HCT116 (cell line): ENCODE measurements around the gene DHDH. TPM values are rescaled to one million over a fixed set of nuclear protein-coding genes. Genes with fewer than 3 reads are reported as not detected.
A peak's percentile ranks its signal among the peaks of the same experiment; 100 is the strongest.

Experiments
- ATAC-seq: fragments of 200-7000 bp; cut with Tn5 transposase; 2 replicates; pipeline ENCODE4 v1.9.1; 2020; ENCODE audit warnings: mild to moderate bottlenecking, moderate library complexity
- BruUV-seq: library from RNA; stranded (reverse); fragments of 400-500 nt; replicated peaks from 2 replicates; lab custom pipeline; 2021; lab: Mats Ljungman, UMichigan
- CTCF ChIA-PET: fragments of 300-600 bp; sonication (Branson Sonifier 250); formaldehyde crosslinking; loops from one replicate; lab custom pipeline; 2021; ENCODE audit warnings: antibody characterized with exemption; lab: Charles Lee
- POLR2A ChIA-PET: fragments of 300-600, 350-600 bp; sonication (Branson Sonifier 250); formaldehyde crosslinking; loops from one replicate; lab custom pipeline; 2021; ENCODE audit warnings: antibody characterized with exemption; lab: Charles Lee
- RAD21 ChIA-PET, 2 experiments: fragments of 300-600 bp; sonication (Branson Sonifier 250); formaldehyde crosslinking; loops; one replicate each; lab custom pipeline; 2023; ENCODE audit warnings: low total read pairs in 2 of 2; ENCODE audit not compliant: uncharacterized antibody in 2 of 2, unreplicated experiment in 2 of 2, low non-redundant PET in 1 of 2; lab: Charles Lee
- DNase-seq: peaks from one replicate; pipeline ENCODE4 v3.0.0-alpha.2; 2010; ENCODE audit warnings: low read depth, low spot score
- H2AFZ ChIP-seq: fragments of 200-600 bp; shearing (Covaris generic), sonication (generic); 2 replicates; pipeline ENCODE4 v1.6.1; 2017; ENCODE audit warnings: low read depth, mixed run types, mixed read lengths, antibody characterized with exemption, low read length; ENCODE audit not compliant: poor library complexity, severe bottlenecking
- H3K27ac ChIP-seq: 2 replicates; pipeline ENCODE4 v1.5.1; 2012; ENCODE audit warnings: low read depth, low read length
- H3K27me3 ChIP-seq: fragments of 200-600 bp; sonication (generic); 2 replicates; pipeline ENCODE4 v1.6.1; 2016; ENCODE audit warnings: mixed run types, low read length, mixed read lengths; ENCODE audit not compliant: insufficient read depth
- H3K36me3 ChIP-seq, 2 experiments: fragments of 200-500 bp in 1 of 2; fragments of 200-600 bp in 1 of 2; sonication (Bioruptor generic) in 1 of 2; sonication (generic) in 1 of 2; 2 replicates each; pipeline versions ENCODE4 v1.5.1 to v1.6.1; 2014 to 2016; ENCODE audit warnings: low read length in 2 of 2, inconsistent platforms in 1 of 2, mixed read lengths in 1 of 2, mixed run types in 1 of 2; ENCODE audit not compliant: insufficient read depth in 2 of 2, control insufficient read depth in 1 of 2
- H3K4me1 ChIP-seq, 2 experiments: fragments of 200-600 bp in 1 of 2; sonication (generic) in 1 of 2; 2 replicates each; pipeline versions ENCODE4 v1.5.1 to v1.6.1; 2012 to 2017; ENCODE audit warnings: low read length in 2 of 2, inconsistent platforms in 1 of 2, mild to moderate bottlenecking in 1 of 2, mixed read lengths in 1 of 2, mixed run types in 1 of 2, moderate library complexity in 1 of 2; ENCODE audit not compliant: insufficient read depth in 2 of 2, control insufficient read depth in 1 of 2
- H3K4me2 ChIP-seq: fragments of 200-600 bp; sonication (generic); 2 replicates; pipeline ENCODE4 v1.6.1; 2017; ENCODE audit warnings: mixed run types, low read length, mixed read lengths
- H3K4me3 ChIP-seq, 2 experiments: fragments of 200-600 bp in 1 of 2; sonication (generic) in 1 of 2; replicated peaks in 1 of 2; 2 replicates each; pipeline ENCODE4 v1.5.1; 2011 to 2016; ENCODE audit warnings: low read length in 2 of 2, control low read depth in 1 of 2, low read depth in 1 of 2, mild to moderate bottlenecking in 1 of 2, mixed read lengths in 1 of 2, mixed run types in 1 of 2
- H3K79me2 ChIP-seq: fragments of 200-600 bp; sonication (generic); 2 replicates; pipeline ENCODE4 v1.6.1; 2017; ENCODE audit warnings: mild to moderate bottlenecking, mixed run types, low read length, moderate library complexity, mixed read lengths; ENCODE audit not compliant: insufficient read depth
- H3K9ac ChIP-seq: fragments of 200-600 bp; sonication (generic); 2 replicates; pipeline ENCODE4 v1.6.1; 2016; ENCODE audit warnings: low read length, mixed read lengths
- H3K9me2 ChIP-seq: fragments of 200-600 bp; sonication (generic), shearing (Covaris generic); 2 replicates; pipeline ENCODE4 v1.6.1; 2017; ENCODE audit warnings: mixed run types, mild to moderate bottlenecking, moderate library complexity; ENCODE audit not compliant: insufficient read depth
- H3K9me3 ChIP-seq, 2 experiments: fragments of 200-500 bp in 1 of 2; fragments of 200-600 bp in 1 of 2; sonication (Bioruptor generic) in 1 of 2; sonication (generic) in 1 of 2; 2 replicates each; pipeline ENCODE4 v1.6.1; 2014 to 2017; ENCODE audit warnings: low read length in 2 of 2, mixed read lengths in 2 of 2, inconsistent platforms in 1 of 2, low read depth in 1 of 2, mild to moderate bottlenecking in 1 of 2, mixed run types in 1 of 2, moderate library complexity in 1 of 2; ENCODE audit not compliant: control insufficient read depth in 1 of 2, insufficient read depth in 1 of 2
- H4K20me1 ChIP-seq: fragments of 200-600 bp; sonication (generic), shearing (Covaris generic); 2 replicates; pipeline ENCODE4 v1.6.1; 2017; ENCODE audit warnings: mixed run types, mild to moderate bottlenecking, moderate library complexity; ENCODE audit not compliant: insufficient read depth
- ATF3 ChIP-seq: IDR thresholded peaks from 2 replicates; pipeline ENCODE4 v1.6.1; 2012
- CBX3 ChIP-seq: IDR thresholded peaks from 2 replicates; pipeline ENCODE4 v1.6.1; 2012; ENCODE audit warnings: low read depth
- CEBPB ChIP-seq: IDR thresholded peaks from 2 replicates; pipeline ENCODE4 v1.6.1; 2012; ENCODE audit warnings: low read depth
- ELF1 ChIP-seq: IDR thresholded peaks from 2 replicates; pipeline ENCODE4 v1.6.1; 2012; ENCODE audit warnings: low read depth, borderline replicate concordance
- EZH2phosphoT487 ChIP-seq: fragments of 200-600 bp; IDR thresholded peaks from 2 replicates; pipeline ENCODE4 v1.6.1; 2018; ENCODE audit warnings: antibody characterized with exemption, borderline replicate concordance
- FOSL1 ChIP-seq: IDR thresholded peaks from 2 replicates; pipeline ENCODE4 v1.6.1; 2012; ENCODE audit warnings: low read depth
- JUND ChIP-seq: IDR thresholded peaks from 2 replicates; pipeline ENCODE4 v1.6.1; 2012
- POLR2AphosphoS5 ChIP-seq: IDR thresholded peaks from 2 replicates; pipeline ENCODE4 v1.6.1; 2011; ENCODE audit warnings: mild to moderate bottlenecking, low read depth, low read length, moderate library complexity
- RAD21 ChIP-seq: IDR thresholded peaks from 2 replicates; pipeline ENCODE4 v1.6.1; 2012; ENCODE audit warnings: low read depth, mild to moderate bottlenecking
- REST ChIP-seq: IDR thresholded peaks from 2 replicates; pipeline ENCODE4 v1.6.1; 2012; ENCODE audit warnings: low read depth
- SP1 ChIP-seq: IDR thresholded peaks from 2 replicates; pipeline ENCODE4 v1.6.1; 2012; ENCODE audit warnings: low read depth
- YY1 ChIP-seq: IDR thresholded peaks from 2 replicates; pipeline ENCODE4 v1.6.1; 2011; ENCODE audit warnings: low read length, low read depth, moderate library complexity, mild to moderate bottlenecking; ENCODE audit not compliant: insufficient replicate concordance; ENCODE audit errors: extremely low read depth
- ZFX ChIP-seq: fragments of 450-650 bp; IDR thresholded peaks from 2 replicates; pipeline ENCODE4 v1.6.1; 2017
- intact Hi-C: fragments of 100-400 bp; cut with micrococcal nuclease; formaldehyde crosslinking; loops from 2 replicates; pipeline ENCODE4 v1.10.0; 2022
- total RNA-seq: library from RNA; stranded (reverse); gene quantifications from one replicate; pipeline ENCODE4 v1.2.1, GENCODE V29; 2021; ENCODE audit not compliant: unreplicated experiment
- TF ChIP-seq, protein P1 (sequence below): IDR thresholded peaks from 2 replicates; pipeline ENCODE4 v1.6.1; 2012
- TF ChIP-seq, protein P2 (sequence below): IDR thresholded peaks from 2 replicates; pipeline ENCODE4 v1.6.1; 2011; ENCODE audit warnings: mild to moderate bottlenecking, low read length, moderate library complexity; ENCODE audit not compliant: insufficient replicate concordance; ENCODE audit errors: extremely low read depth
- TF ChIP-seq, protein P3 (sequence below), 3 experiments: fragments of 200-600 bp in 1 of 3; sonication (generic) in 1 of 3; IDR thresholded peaks in 2 of 3; conservative IDR thresholded peaks in 1 of 3; 2 replicates each; pipeline ENCODE4 v1.5.1; 2012 to 2017; ENCODE audit warnings: low read depth in 2 of 3, low read length in 2 of 3, antibody characterized with exemption in 1 of 3, borderline replicate concordance in 1 of 3, control low read depth in 1 of 3, mild to moderate bottlenecking in 1 of 3, mixed read lengths in 1 of 3, mixed run types in 1 of 3, moderate library complexity in 1 of 3; ENCODE audit not compliant: insufficient read depth in 1 of 3

DHDH gene
- total RNA-seq, 1 experiment from 2014 or later = 8.6 TPM

DNA sequence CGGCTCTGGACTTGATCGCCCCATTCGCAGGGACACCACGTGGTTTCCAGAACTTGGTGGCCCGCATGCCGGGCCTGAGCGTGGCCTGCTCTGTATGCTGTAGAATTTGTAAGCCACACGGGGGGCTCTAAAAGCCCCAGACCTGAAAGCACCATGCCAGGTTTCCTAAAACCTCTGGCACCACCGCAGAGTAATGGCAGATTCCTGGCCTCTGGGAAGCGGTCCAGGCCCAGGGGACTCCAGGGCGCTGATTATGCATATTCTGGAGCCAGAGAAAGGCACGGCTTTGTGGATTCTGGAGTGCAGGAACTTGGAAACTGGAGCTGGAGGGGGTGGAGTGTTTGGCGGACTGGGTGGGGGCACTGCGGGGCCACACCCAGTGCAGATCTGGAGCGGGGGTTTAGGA is 35.3 kb downstream of the DHDH start:
- Histone ChIP-seq H3K4me3 (no peak overlapping the region), H3K4me2 (no peak overlapping the region), H3K36me3 (peaks cover 10 to 29% of the 10 kb centered on the region in 2 experiments; a peak in 3 of 4 replicates)
- POLR2A ChIA-PET = interaction anchor here (0.6 kb wide), 1 partner anchor 350 kb away, joined by 3 read pairs; the partner anchor contains the start of gene RPL18
- no peak for DNase-seq
- TF ChIP-seq ZFX (no peak), ATF3 (no peak), CBX3 (no peak), CEBPB (no peak), RAD21 (no peak), ELF1 (no peak), EZH2phosphoT487 (no peak), YY1 (no peak), SP1 (no peak), FOSL1 (no peak), POLR2AphosphoS5 (no peak), JUND (no peak), REST (no peak)
- TF ChIP-seq, protein P1, sequence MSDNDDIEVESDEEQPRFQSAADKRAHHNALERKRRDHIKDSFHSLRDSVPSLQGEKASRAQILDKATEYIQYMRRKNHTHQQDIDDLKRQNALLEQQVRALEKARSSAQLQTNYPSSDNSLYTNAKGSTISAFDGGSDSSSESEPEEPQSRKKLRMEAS = no peak
- TF ChIP-seq, protein P2, sequence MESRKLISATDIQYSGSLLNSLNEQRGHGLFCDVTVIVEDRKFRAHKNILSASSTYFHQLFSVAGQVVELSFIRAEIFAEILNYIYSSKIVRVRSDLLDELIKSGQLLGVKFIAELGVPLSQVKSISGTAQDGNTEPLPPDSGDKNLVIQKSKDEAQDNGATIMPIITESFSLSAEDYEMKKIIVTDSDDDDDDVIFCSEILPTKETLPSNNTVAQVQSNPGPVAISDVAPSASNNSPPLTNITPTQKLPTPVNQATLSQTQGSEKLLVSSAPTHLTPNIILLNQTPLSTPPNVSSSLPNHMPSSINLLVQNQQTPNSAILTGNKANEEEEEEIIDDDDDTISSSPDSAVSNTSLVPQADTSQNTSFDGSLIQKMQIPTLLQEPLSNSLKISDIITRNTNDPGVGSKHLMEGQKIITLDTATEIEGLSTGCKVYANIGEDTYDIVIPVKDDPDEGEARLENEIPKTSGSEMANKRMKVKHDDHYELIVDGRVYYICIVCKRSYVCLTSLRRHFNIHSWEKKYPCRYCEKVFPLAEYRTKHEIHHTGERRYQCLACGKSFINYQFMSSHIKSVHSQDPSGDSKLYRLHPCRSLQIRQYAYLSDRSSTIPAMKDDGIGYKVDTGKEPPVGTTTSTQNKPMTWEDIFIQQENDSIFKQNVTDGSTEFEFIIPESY = no peak
- TF ChIP-seq, protein P3, sequence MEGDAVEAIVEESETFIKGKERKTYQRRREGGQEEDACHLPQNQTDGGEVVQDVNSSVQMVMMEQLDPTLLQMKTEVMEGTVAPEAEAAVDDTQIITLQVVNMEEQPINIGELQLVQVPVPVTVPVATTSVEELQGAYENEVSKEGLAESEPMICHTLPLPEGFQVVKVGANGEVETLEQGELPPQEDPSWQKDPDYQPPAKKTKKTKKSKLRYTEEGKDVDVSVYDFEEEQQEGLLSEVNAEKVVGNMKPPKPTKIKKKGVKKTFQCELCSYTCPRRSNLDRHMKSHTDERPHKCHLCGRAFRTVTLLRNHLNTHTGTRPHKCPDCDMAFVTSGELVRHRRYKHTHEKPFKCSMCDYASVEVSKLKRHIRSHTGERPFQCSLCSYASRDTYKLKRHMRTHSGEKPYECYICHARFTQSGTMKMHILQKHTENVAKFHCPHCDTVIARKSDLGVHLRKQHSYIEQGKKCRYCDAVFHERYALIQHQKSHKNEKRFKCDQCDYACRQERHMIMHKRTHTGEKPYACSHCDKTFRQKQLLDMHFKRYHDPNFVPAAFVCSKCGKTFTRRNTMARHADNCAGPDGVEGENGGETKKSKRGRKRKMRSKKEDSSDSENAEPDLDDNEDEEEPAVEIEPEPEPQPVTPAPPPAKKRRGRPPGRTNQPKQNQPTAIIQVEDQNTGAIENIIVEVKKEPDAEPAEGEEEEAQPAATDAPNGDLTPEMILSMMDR (IDR thresholded peaks at IDR 0.05 in 2 of 3, conservative IDR thresholded peaks at IDR 0.05 in 1 of 3; ENCODE audit: borderline replicate concordance in 1 of 3, insufficient read depth in 1 of 3, low read depth in 2 of 3, low read length in 2 of 3) = no peak
- TF ChIP-seq, all 23 proteins: peak for 0
- H3K27ac ChIP-seq = peak overlapping the region; percentile 18; the same call in 1 of the 2 replicates
- no peaks in the 10 kb centered on the region for H3K27me3 ChIP-seq
- peaks cover 9% of the 10 kb centered on the region; the same call in 1 of the 2 replicates for H4K20me1 ChIP-seq
- peaks cover 10 to 34% of the 10 kb centered on the region in 2 experiments for H3K4me1 ChIP-seq
- no peak overlapping the region for H3K9ac ChIP-seq
- RAD21 ChIA-PET = no interaction called here
- intact Hi-C loops = loop anchor here (5.0 kb wide), 1 partner anchor 97 kb away; the partner anchor contains the start of gene PPP1R15A
- no peaks in the 10 kb centered on the region for H3K9me3 ChIP-seq
- BruUV-seq = no TSS peak
- H2AFZ ChIP-seq = no peak overlapping the region
- H3K79me2 ChIP-seq = peaks cover 16% of the 10 kb centered on the region
- no peaks in the 10 kb centered on the region for H3K9me2 ChIP-seq
- CTCF ChIA-PET = no interaction called here
- ATAC-seq = no peak
